ENCODE measurements around the gene FAM222B.

The FAM222B gene

GRCh38 chr17:28765038-28765437, 77.6 kb downstream of the FAM222B start:
- no peak for DNase-seq

DNA sequence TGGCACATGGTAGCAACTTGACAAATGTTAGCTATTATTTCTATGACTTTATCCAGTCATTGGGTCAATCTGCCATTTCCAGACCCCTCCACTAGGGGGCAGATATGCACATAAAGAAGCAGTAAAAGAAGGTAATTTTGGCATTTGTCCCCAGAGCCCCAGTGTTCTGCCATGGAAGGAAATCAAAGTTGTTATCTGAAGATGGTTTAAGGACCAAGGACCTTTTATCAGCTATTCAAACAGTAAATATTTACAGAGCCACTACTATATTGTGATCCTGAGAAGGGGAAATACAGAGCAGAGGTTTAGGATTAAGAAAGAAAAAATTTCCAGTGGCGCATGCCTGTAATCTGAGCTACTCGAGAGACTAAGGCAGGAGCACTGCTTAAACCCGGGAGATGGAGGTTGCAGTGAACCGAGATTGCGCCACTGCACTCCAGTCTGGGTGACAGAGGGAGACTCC, 78.8 kb downstream of the FAM222B start:
- DNase-seq = peak; percentile 84

DNA sequence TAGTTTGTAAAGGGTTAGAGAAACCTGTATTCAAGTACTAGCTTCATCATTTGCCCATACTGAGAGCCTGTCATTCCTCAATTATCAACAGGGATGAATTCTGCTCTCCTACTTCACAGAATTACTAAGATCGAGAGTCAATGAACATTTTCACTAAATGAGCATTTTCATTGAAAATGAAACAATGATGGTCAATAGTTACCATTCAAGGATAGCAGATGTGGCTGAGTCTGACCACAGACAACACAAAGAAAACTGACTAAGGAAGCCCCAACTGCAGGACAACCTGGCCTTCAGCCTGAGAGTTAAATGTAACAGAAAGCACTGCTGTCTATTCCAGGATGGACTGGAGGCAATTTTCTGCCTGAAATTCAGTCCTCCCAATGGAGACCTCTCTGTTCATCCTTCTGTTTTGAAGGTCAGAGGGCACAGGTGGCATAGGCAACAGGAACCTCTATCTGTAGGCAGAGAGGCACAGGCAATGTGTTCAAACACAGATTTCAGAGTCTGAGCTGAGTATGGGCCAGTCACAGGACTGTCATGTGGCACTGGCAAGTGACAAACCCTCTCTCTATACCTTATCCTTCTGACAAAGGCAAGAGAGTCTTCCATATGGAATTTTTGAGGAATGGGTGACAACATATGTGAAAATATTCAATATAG, 79.3 kb downstream of the FAM222B start:
- DNase-seq = no peak

- DNase-seq = peak; percentile 66
These were observed 81.7 kb downstream of the FAM222B start for GRCh38 chr17:28760601-28761562.

GRCh38 chr17:28759256-28759865, 83.2 kb downstream of the FAM222B start:
- DNase-seq = no peak

- no peak for DNase-seq
These were observed 84.0 kb downstream of the FAM222B start for GRCh38 chr17:28758411-28759121.

GRCh38 chr17:28756049-28756804, 86.4 kb downstream of the FAM222B start:
- no peak for DNase-seq

- DNase-seq = no peak
These were observed 87.1 kb downstream of the FAM222B start for GRCh38 chr17:28755486-28755885.

DNA sequence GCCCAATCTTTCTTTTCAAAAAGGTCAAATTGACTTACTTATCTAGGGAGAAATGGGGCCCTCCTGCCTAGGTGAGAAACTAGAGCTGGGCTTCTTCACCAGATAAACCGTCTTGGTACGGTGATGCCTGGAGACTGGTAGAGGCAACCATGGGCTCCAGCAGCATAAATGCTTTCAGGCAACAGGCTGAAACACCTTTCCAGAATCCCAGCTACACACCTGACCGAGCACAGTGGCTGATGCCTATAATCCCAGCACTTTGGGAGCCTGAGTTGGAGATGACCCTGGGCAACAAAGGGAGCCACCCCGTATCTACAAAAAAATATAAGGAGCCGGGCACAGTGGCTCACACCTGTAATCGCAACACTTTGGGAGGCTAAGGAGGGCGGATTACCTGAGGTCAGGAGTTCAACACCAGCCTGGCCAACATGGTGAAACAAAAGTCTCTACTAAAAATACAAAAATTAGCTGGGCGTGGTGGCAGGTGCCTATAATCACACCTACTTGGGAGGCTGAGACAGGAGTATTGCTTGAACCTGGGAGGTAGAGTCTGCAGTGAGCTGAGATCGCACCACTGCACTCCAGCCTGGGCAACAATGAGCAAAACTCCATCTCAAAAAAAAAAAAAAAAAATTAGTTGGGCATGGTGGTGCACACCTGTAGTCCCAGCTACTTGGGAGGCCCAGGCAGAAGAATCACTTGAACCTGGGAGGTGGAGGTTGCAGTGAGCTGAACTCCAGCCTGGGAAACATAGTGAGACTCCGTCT, 90.8 kb downstream of the FAM222B start:
- DNase-seq = no peak

- DNase-seq = peak; percentile 94
These were observed 92.2 kb downstream of the FAM222B start for GRCh38 chr17:28750178-28751047.

DNA sequence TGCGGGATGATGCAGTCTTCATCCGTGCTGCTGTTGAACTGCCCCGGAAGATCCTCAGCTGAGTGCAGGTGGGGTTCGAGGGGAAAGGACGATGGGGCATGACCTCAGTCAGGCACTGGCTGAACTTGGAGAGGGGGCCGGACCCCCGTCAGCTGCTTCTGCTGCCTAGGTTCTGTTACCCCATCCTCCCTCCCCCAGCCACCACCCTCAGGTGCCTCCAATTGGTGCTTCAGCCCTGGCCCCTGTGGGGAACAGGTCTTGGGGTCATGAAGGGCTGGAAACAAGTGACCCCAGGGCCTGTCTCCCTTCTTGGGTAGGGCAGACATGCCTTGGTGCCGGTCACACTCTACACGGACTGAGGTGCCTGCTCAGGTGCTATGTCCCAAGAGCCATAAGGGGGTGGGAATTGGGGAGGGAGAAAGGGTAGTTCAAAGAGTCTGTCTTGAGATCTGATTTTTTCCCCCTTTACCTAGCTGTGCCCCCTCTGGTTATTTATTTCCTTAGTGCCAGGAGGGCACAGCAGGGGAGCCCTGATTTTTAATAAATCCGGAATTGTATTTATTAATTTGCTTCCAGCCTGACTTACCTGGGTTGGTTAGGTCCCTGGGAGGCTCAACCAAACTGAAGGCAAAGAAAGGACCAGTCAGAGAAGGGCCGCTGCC, 92.9 kb downstream of the FAM222B start:
- no peak for DNase-seq

- DNase-seq = no peak
These were observed 93.6 kb downstream of the FAM222B start for GRCh38 chr17:28748852-28749515.

DNA sequence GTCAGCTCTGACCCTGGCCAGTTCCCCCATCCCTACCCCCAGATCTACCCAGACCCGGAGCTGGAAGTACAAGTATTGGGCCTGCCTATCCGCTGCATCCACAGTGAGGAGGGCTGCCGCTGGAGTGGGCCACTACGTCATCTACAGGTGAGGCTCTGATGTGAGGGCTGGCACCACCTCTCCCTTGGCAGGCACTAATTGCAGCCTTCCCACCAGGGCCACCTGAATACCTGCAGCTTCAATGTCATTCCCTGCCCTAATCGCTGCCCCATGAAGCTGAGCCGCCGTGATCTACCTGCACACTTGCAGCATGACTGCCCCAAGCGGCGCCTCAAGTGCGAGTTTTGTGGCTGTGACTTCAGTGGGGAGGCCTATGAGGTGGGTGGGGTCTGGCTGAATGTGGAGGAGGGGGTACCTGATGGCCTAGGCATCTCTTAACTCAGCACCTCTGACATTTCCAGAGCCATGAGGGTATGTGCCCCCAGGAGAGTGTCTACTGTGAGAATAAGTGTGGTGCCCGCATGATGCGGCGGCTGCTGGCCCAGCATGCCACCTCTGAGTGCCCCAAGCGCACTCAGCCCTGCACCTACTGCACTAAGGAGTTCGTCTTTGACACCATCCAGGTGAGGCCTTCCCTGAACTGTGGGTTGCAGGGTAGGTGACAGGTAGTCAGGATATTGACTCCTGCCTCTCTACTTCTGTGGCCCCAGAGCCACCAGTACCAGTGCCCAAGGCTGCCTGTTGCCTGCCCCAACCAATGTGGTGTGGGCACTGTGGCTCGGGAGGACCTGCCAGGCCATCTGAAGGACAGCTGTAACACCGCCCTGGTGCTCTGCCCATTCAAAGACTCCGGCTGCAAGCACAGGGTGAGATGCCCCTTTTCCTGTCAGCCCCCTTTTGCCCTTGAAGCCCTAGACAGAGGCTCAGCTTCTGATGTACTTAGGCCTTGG, 94.5 kb downstream of the FAM222B start:
- no peak for DNase-seq

DNA sequence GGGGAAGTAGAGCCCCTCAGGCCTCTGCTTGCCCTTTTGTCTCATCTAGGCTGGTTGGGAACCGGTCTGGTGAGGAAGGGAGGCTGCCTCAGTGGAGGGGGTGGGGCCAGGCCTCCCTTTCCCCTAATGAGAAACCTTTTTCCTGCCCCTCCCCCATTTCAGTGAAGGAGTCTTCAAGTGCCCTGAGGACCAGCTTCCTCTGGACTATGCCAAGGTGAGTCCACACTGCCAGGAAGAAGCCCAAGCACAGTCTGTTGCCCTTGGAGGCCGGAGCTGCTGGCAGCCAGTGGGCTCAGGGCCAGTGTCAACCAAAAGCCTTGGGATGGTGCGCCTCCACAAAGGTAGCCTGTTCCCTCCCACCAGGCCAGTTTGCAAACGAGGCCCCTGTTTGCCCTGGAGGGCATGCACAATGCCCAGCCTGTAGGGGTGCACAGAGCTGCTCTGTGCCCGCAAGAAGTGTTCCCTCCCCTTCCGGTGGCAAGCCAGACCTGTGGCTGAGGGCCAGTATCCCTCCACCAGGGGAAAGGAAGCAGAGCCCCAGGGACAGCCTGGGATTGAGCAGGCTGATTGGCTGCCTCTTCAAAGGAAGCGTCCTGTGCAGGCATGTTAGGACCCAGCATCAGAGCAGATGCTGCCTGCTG, 95.4 kb downstream of the FAM222B start:
- no peak for DNase-seq

GRCh38 chr17:28746611-28747050, 96.0 kb downstream of the FAM222B start:
- DNase-seq = no peak

DNA sequence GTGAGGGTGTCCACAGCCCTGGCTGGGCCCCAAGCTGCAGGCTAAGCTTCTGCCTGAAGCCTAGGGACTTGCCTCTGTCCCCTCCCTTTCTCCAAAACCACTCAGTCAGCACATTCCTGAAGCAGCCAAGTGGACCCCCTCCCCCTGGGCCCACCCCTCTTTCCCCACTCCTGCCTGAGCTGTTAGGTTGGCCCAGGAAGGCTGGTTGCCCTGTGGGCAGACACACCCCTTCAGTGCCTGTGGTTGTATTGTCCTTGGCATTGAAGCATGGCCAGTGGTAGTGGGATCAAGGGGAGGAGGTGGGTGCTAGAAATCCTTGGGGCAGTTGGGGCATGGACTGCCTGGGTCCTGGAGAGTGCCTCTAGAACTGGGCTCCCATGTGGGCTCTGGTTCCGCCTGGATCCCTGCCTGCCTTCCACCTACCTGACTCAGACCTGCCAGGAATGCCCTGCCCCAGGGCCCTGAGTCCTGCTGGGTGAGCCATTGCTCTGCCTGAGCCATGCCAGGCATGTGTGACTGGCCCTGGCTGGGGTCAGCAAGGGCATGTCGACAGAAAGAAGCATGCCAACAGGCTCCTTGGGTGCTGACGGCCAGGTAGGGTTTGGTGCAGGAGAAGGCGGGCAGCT, 96.7 kb downstream of the FAM222B start:
- DNase-seq = no peak
